ENCODE data around the gene ASB5. TPM values are rescaled to one million over a fixed set of nuclear protein-coding genes. Genes with fewer than 3 reads are reported as not detected.

ASB5 gene
- total and polyA plus RNA-seq, 2 of the 8 experiments (the other 6 are each of a cell fraction or from before 2014, with no cell fraction given) = 0.02 TPM; not detected in 1

GRCh38 chr4:176195184-176195978, 73.6 kb downstream of the ASB5 start, which contains the start of gene SPATA4 (continued):
- TF ChIP-seq SP2 (IDR thresholded peaks at IDR 0.05; ENCODE audit: low read length) (no peak), TAF7 (optimal IDR thresholded peaks at IDR 0.05; ENCODE audit: borderline replicate concordance, low read depth, low read length) (no peak), NANOG (IDR thresholded peaks at IDR 0.05; ENCODE audit: insufficient read depth, low read depth, low read length, poor library complexity, severe bottlenecking) (no peak), KDM5A (IDR thresholded peaks at IDR 0.05; ENCODE audit: low read length) (no peak), JUN (IDR thresholded peaks at IDR 0.05; ENCODE audit: low read depth, low read length) (no peak), CEBPB (IDR thresholded peaks at IDR 0.05; ENCODE audit: low read depth, low read length) (no peak), BCL11A (IDR thresholded peaks at IDR 0.05; ENCODE audit: low read depth in 2 of 2, low read length in 2 of 2) (no peak), SP4 (IDR thresholded peaks at IDR 0.05; ENCODE audit: low read length) (no peak), E2F6 (IDR thresholded peaks at IDR 0.05) (no peak), ASH2L (IDR thresholded peaks at IDR 0.05; ENCODE audit: low read length) (peak; percentile 68), MAFK (IDR thresholded peaks at IDR 0.05; ENCODE audit: low read depth, low read length) (no peak), SP1 (IDR thresholded peaks at IDR 0.05; ENCODE audit: low read depth, low read length) (no peak), TCF12 (IDR thresholded peaks at IDR 0.05; ENCODE audit: low read depth, low read length) (no peak), TEAD4 (IDR thresholded peaks at IDR 0.05; ENCODE audit: low read depth, low read length) (no peak), TAF1 (IDR thresholded peaks at IDR 0.05; ENCODE audit: low read depth, low read length) (peak; percentile 84), MAX (IDR thresholded peaks at IDR 0.05) (peak; percentile 52; the same call in 1 of the 2 replicates), KDM4A (IDR thresholded peaks at IDR 0.05; ENCODE audit: low read depth, low read length, severe bottlenecking) (peak; percentile 65), CTCF (IDR thresholded peaks at IDR 0.05; ENCODE audit: control extremely low read depth in 1 of 3, insufficient read depth in 1 of 3, low read depth in 1 of 3, low read length in 3 of 3) (no peak), CBX8 (IDR thresholded peaks at IDR 0.05; ENCODE audit: borderline replicate concordance, low read depth, low read length) (no peak), BACH1 (IDR thresholded peaks at IDR 0.05; ENCODE audit: low read length) (no peak), POLR2AphosphoS5 (IDR thresholded peaks at IDR 0.05; ENCODE audit: low read depth, low read length) (peak; percentile 66), RFX5 (IDR thresholded peaks at IDR 0.05; ENCODE audit: borderline replicate concordance, low read depth, low read length) (no peak)

Measured in H1 (cell line).